K562 (cell line): Measurements from ENCODE around the gene RBMS1. TPM values are rescaled to one million over a fixed set of nuclear protein-coding genes. Genes with fewer than 3 reads are reported as not detected.

Experiments
- BACH1 ChIP-seq: fragments of 200-800 bp; sonication (Bioruptor generic); IDR thresholded peaks from 2 replicates; pipeline ENCODE4 v1.6.1; 2016; ENCODE audit warnings: missing genetic modification characterization, missing compliant biosample characterization
- CEBPG ChIP-seq, 3 experiments: fragments of 200-800 bp in 1 of 3; sonication (Bioruptor generic) in 1 of 3; sonication (generic) in 1 of 3; formaldehyde crosslinking in 1 of 3; IDR thresholded peaks in 2 of 3; conservative IDR thresholded peaks in 1 of 3; 2 replicates each; pipeline versions ENCODE4 v1.6.1 to v1.8.0; 2016 to 2022; ENCODE audit warnings: missing compliant biosample characterization in 2 of 3, missing genetic modification characterization in 2 of 3, mild to moderate bottlenecking in 1 of 3, missing genetic modification reagents in 1 of 3
- CGGBP1 ChIP-seq: fragments of 250-450 bp; sonication (Bioruptor Pico); IDR thresholded peaks from 2 replicates; pipeline ENCODE4 v1.9.0; 2021; ENCODE audit warnings: mild to moderate bottlenecking
- LCOR ChIP-seq: sonication (generic); formaldehyde crosslinking; IDR thresholded peaks from 2 replicates; pipeline ENCODE4 v1.8.0; 2022; ENCODE audit warnings: mild to moderate bottlenecking, missing genetic modification reagents
- PYGO2 ChIP-seq: fragments of 450-650 bp; IDR thresholded peaks from 2 replicates; pipeline ENCODE4 v1.6.1; 2016; ENCODE audit warnings: mild to moderate bottlenecking, missing genetic modification characterization, moderate library complexity, missing compliant biosample characterization
- RBM25 ChIP-seq: fragments of 200-400 bp; formaldehyde crosslinking; IDR thresholded peaks from 2 replicates; pipeline ENCODE4 v1.6.1; 2018; ENCODE audit warnings: low read length, low read depth, moderate library complexity; ENCODE audit not compliant: severe bottlenecking
- XRCC5 ChIP-seq: fragments of 200-400 bp; formaldehyde crosslinking; IDR thresholded peaks from 2 replicates; pipeline ENCODE4 v1.6.1; 2017; ENCODE audit warnings: low read depth, mild to moderate bottlenecking, low read length
- polyA plus RNA-seq, 8 experiments: library from polyadenylated mRNA; depleted of rRNA in 4 of 8; stranded (reverse) in 5 of 8; unstranded in 3 of 8; fragments of >200 nt; fragmentation: Nextera tagmentation in 2 of 8; fragmentation: Illumina TruSeq in 1 of 8; extraction: Ambion mirVana in 2 of 8; extraction: Trizol in 1 of 8; gene quantifications; 2 replicates each; pipeline versions ENCODE4 v1.2.1 to v1.2.3, GENCODE V29; 2011 to 2014; ENCODE audit warnings: inconsistent platforms in 1 of 8, missing spikeins in 1 of 8
- total RNA-seq, 7 experiments: library from RNA; depleted of rRNA in 6 of 7; stranded (reverse); fragments of >200 nt in 6 of 7; fragmentation: Illumina TruSeq in 2 of 7; extraction: Trizol in 2 of 7; gene quantifications; 2 replicates each; pipeline versions ENCODE4 v1.2.1 to v1.2.3, GENCODE V29; 2011 to 2021; ENCODE audit warnings: low replicate concordance in 1 of 7
- TF ChIP-seq, protein P1 (sequence below): fragments of 450-650 bp; IDR thresholded peaks from 2 replicates; pipeline ENCODE4 v1.6.1; 2017; ENCODE audit warnings: mild to moderate bottlenecking, moderate library complexity
- TF ChIP-seq, protein P2 (sequence below): fragments of 250-450 bp; sonication (Bioruptor Pico); IDR thresholded peaks from 2 replicates; pipeline ENCODE4 v1.4.0; 2020; ENCODE audit warnings: borderline replicate concordance

RBMS1 gene
- total and polyA plus RNA-seq, 9 of the 15 experiments (the other 6 are each of a cell fraction or from before 2014, with no cell fraction given): 0.04 to 0.31 (median 0.09) TPM; not detected in 6

DNA sequence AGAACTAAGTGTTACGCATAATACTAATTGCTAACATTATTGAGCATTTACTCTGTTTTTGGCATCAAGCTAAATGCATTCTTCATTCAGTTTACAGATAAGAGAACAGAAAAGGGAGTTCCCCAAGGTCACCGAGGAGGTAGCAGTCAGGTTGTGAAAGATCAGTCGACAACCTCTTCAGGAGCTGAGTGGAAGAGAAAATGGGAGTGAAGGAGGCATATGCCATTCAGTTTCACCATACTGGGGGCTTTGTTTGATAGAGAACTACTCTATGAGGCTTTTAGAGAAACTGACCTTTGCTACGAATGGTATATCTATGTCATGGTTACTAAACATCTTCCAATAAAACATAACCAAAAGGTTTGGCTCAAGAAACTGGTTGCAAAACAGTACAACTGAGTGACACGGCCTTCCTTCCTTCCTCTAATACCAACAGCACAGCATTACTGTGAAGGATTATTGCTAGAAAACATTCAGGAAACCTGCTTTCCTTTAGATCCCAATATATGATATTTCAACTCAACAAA, 112.1 kb downstream of the RBMS1 start (continued):
- no peak for TF ChIP-seq BACH1 (tag)
- TF ChIP-seq LCOR: no peak
- no peak for TF ChIP-seq XRCC5
- no peak for TF ChIP-seq RBM25
- TF ChIP-seq, protein P1, sequence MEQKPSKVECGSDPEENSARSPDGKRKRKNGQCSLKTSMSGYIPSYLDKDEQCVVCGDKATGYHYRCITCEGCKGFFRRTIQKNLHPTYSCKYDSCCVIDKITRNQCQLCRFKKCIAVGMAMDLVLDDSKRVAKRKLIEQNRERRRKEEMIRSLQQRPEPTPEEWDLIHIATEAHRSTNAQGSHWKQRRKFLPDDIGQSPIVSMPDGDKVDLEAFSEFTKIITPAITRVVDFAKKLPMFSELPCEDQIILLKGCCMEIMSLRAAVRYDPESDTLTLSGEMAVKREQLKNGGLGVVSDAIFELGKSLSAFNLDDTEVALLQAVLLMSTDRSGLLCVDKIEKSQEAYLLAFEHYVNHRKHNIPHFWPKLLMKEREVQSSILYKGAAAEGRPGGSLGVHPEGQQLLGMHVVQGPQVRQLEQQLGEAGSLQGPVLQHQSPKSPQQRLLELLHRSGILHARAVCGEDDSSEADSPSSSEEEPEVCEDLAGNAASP: no peak
- TF ChIP-seq CGGBP1 (CRISPR knock-in tag): no peak
- TF ChIP-seq, protein P2, sequence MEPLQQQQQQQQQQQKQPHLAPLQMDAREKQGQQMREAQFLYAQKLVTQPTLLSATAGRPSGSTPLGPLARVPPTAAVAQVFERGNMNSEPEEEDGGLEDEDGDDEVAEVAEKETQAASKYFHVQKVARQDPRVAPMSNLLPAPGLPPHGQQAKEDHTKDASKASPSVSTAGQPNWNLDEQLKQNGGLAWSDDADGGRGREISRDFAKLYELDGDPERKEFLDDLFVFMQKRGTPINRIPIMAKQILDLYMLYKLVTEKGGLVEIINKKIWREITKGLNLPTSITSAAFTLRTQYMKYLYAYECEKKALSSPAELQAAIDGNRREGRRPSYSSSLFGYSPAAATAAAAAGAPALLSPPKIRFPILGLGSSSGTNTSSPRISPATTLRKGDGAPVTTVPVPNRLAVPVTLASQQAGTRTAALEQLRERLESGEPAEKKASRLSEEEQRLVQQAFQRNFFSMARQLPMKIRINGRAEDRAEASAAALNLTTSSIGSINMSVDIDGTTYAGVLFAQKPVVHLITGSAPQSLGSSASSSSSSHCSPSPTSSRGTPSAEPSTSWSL (CRISPR knock-in tag): no peak
- TF ChIP-seq PYGO2 (tag): no peak
- TF ChIP-seq CEBPG (CRISPR knock-in tag; IDR thresholded peaks at IDR 0.05): no peak
- no peak for TF ChIP-seq CEBPG (tag; conservative IDR thresholded peaks at IDR 0.05 in 1 of 2, IDR thresholded peaks at IDR 0.05 in 1 of 2)
- TF ChIP-seq, all 486 proteins: peak for 0
